Germinal center (tissue), 1 donor: Measurements from ENCODE around the gene RNF222.

Experiments used
- DNase-seq: peaks from one replicate; pipeline ENCODE4 v3.0.0; 2012; ENCODE audit warnings: mixed read lengths, low spot score

Gene RNF222

GRCh38 chr17:8345052-8345690 is 52.5 kb downstream of the RNF222 start:
- DNase-seq = no peak

DNA sequence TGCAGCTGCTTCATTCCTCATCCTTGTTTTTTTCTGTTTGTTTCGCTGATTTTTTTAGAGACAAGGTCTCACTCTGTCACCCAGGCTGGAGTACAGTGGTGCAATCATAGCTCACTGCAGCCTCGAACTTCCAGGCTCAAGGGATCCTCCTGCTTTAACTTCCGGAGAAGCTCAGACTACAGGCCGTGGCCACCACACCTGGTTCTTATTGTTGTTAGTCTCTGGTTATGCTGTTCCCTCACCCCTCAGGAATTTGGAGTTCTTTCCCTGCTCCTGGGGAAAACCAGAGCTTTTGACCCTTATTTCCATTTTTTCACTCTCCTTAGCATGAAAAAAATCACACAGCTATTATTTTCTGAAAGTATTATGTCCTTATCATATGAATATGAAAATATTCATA is 56.2 kb downstream of the RNF222 start:
- DNase-seq = no peak
